Neuronal stem cell (in vitro differentiated cells): Measurements from ENCODE around the gene TMEM131L.
A peak's percentile ranks its signal among the peaks of the same experiment; 100 is the strongest.

ENCODE experiments used
- DNase-seq: peaks from one replicate; pipeline ENCODE4 v3.0.0-alpha.2; 2013; ENCODE audit warnings: low spot score
- H2AFZ ChIP-seq: one replicate; pipeline ENCODE4 v1.6.1; 2013; ENCODE audit warnings: mild to moderate bottlenecking, low read length, inconsistent platforms
- H2AK5ac ChIP-seq: 2 replicates; pipeline ENCODE4 v1.6.1; 2013; ENCODE audit warnings: low read depth, mild to moderate bottlenecking, inconsistent platforms, low read length, moderate library complexity, mixed read lengths
- H2BK120ac ChIP-seq: 2 replicates; pipeline ENCODE4 v1.6.1; 2013; ENCODE audit warnings: low read depth, mild to moderate bottlenecking, inconsistent platforms, low read length, moderate library complexity, mixed read lengths
- H2BK12ac ChIP-seq: one replicate; pipeline ENCODE4 v1.6.1; 2013; ENCODE audit warnings: low read length, inconsistent platforms
- H2BK15ac ChIP-seq: 2 replicates; pipeline ENCODE4 v1.6.1; 2013; ENCODE audit warnings: mild to moderate bottlenecking, low read length, inconsistent platforms, mixed read lengths
- H2BK5ac ChIP-seq: one replicate; pipeline ENCODE4 v1.6.1; 2013; ENCODE audit warnings: inconsistent platforms, mild to moderate bottlenecking, low read length, moderate library complexity
- H3K14ac ChIP-seq: one replicate; pipeline ENCODE4 v1.6.1; 2013; ENCODE audit warnings: low read length, inconsistent platforms
- H3K18ac ChIP-seq: 2 replicates; pipeline ENCODE4 v1.6.1; 2013; ENCODE audit warnings: low read length, inconsistent platforms
- H3K23ac ChIP-seq: 2 replicates; pipeline ENCODE4 v1.6.1; 2013; ENCODE audit warnings: low read depth, mild to moderate bottlenecking, mixed read lengths, low read length, inconsistent platforms; ENCODE audit not compliant: poor library complexity
- H3K27ac ChIP-seq: replicated peaks from 3 replicates; pipeline ENCODE4 v1.5.1; 2013; ENCODE audit warnings: low read length, inconsistent platforms
- H3K27me3 ChIP-seq, 3 experiments: 2 replicates each; pipeline ENCODE4 v1.6.1; 2013; ENCODE audit warnings: low read length in 3 of 3, mild to moderate bottlenecking in 2 of 3, inconsistent platforms in 1 of 3, low read depth in 1 of 3, mixed read lengths in 1 of 3, moderate library complexity in 1 of 3; ENCODE audit not compliant: control insufficient read depth in 3 of 3, insufficient read depth in 3 of 3
- H3K36me3 ChIP-seq, 2 donors: replicated peaks in 1 of 2; 2 replicates each; pipeline ENCODE4 v1.6.1; 2013; ENCODE audit warnings: low read length in 2 of 2; ENCODE audit not compliant: control insufficient read depth in 2 of 2, insufficient read depth in 2 of 2
- H3K4ac ChIP-seq: 2 replicates; pipeline ENCODE4 v1.6.1; 2013; ENCODE audit warnings: inconsistent platforms, mild to moderate bottlenecking, low read length, moderate library complexity
- H3K4me1 ChIP-seq, 2 donors: 1 replicate in 1 of 2; 2 replicates in 1 of 2; pipeline ENCODE4 v1.6.1; 2013; ENCODE audit warnings: low read length in 2 of 2, low read depth in 1 of 2; ENCODE audit not compliant: control insufficient read depth in 2 of 2, insufficient read depth in 1 of 2
- H3K4me2 ChIP-seq: one replicate; pipeline ENCODE4 v1.6.1; 2013; ENCODE audit warnings: mild to moderate bottlenecking, low read length, inconsistent platforms; ENCODE audit not compliant: insufficient read depth, poor library complexity, severe bottlenecking
- H3K4me3 ChIP-seq, 2 donors: 2 replicates each; pipeline ENCODE4 v1.5.1; 2013; ENCODE audit warnings: low read length in 2 of 2, mild to moderate bottlenecking in 2 of 2, inconsistent platforms in 1 of 2, moderate library complexity in 1 of 2
- H3K79me1 ChIP-seq: one replicate; pipeline ENCODE4 v1.6.1; 2013; ENCODE audit warnings: low read depth, mild to moderate bottlenecking, inconsistent platforms, low read length, moderate library complexity
- H3K9ac ChIP-seq: one replicate; pipeline ENCODE4 v1.6.1; 2013; ENCODE audit warnings: mild to moderate bottlenecking, low read depth, low read length, inconsistent platforms; ENCODE audit not compliant: poor library complexity
- H3K9me3 ChIP-seq, 2 donors: replicated peaks in 1 of 2; 2 replicates each; pipeline versions ENCODE3 to v1.6.1; 2013; ENCODE audit warnings: low read length in 2 of 2, mild to moderate bottlenecking in 2 of 2, inconsistent platforms in 1 of 2, low read depth in 1 of 2, mixed read lengths in 1 of 2, moderate library complexity in 1 of 2; ENCODE audit not compliant: control insufficient read depth in 2 of 2, insufficient read depth in 1 of 2
- H4K8ac ChIP-seq: one replicate; pipeline ENCODE4 v1.6.1; 2013; ENCODE audit warnings: low read depth, mild to moderate bottlenecking, inconsistent platforms, low read length, moderate library complexity
- H4K91ac ChIP-seq: one replicate; pipeline ENCODE4 v1.6.1; 2013; ENCODE audit warnings: low read length, low read depth, mild to moderate bottlenecking, inconsistent platforms; ENCODE audit not compliant: poor library complexity
- WGBS, 2 donors: extraction: QIAGEN DNeasy Blood & Tissue Kit; methylation state at CpG; one replicate each; pipeline ENCODE4 v1.1.7; 2013; ENCODE audit warnings: missing lambda C conversion rate in 2 of 2, mixed read lengths in 1 of 2; ENCODE audit not compliant: insufficient read length in 2 of 2, insufficient replicate concordance in 1 of 2; ENCODE audit errors: extremely low coverage in 2 of 2; 5-methylcytosine and 5-hydroxymethylcytosine counted together

Gene TMEM131L

GRCh38 chr4:153669838-153670237, 203.7 kb downstream of the TMEM131L start:
- Histone ChIP-seq H2AFZ (no peak overlapping the region), H3K9ac (no peak overlapping the region), H3K18ac (no peak overlapping the region), H2BK5ac (no peak overlapping the region), H3K79me1 (no peaks in the 10 kb centered on the region), H2BK15ac (no peak overlapping the region), H3K4me2 (no peak overlapping the region), H3K36me3 (no peaks in the 10 kb centered on the region), H3K4me3 (no peak overlapping the region), H4K91ac (no peak overlapping the region), H3K9me3 (peaks cover 0 to 3% of the 10 kb centered on the region in 2 donors), H3K14ac (no peak overlapping the region), H3K27ac (no peak overlapping the region), H4K8ac (no peak overlapping the region), H3K4me1 (no peaks in the 10 kb centered on the region), H2AK5ac (no peak overlapping the region), H2BK12ac (no peak overlapping the region), H3K4ac (no peak overlapping the region), H3K27me3 (peaks cover 0 to 5% (median 0%) of the 10 kb centered on the region in 3 experiments), H2BK120ac (no peak overlapping the region), H3K23ac (no peak overlapping the region)
- DNase-seq, result no peak
- WGBS, 2 donors, result no CpG with 5 or more reads among the region's 3 CpGs

DNA sequence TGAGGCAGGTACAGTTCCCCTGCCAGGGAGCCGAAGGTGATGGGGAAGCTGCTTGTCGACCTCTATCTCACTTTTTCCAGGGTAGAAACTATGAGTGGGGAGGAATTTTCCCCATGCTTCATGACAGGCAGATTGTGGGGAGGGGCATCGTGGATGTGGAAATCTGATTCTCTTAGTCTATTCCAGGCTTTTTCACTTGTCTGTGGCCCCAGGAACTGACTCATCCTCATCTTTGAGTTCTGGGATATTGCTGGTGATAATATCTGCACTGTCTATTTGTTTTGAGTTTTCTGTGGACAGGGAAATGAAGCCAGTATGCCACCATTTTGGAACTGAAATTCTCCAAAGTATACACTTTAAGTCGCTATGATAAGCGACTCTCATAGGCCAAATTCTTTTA, 210.3 kb downstream of the TMEM131L start:
- no peak for DNase-seq
- H3K27me3 ChIP-seq, result peaks cover 0 to 8% (median 3%) of the 10 kb centered on the region in 3 experiments
- H3K14ac ChIP-seq, result no peak overlapping the region
- no peaks in the 10 kb centered on the region for H3K4me1 ChIP-seq
- no peaks in the 10 kb centered on the region for H3K36me3 ChIP-seq
- no peak overlapping the region for H3K4me2 ChIP-seq
- no peak overlapping the region for H4K91ac ChIP-seq
- H3K79me1 ChIP-seq, result peaks cover 3% of the 10 kb centered on the region
- H3K9me3 ChIP-seq, result peaks cover 6 to 8% of the 10 kb centered on the region in 2 donors
- H2AFZ ChIP-seq, result no peak overlapping the region
- no peak overlapping the region for H3K27ac ChIP-seq
- H3K4me3 ChIP-seq, result no peak overlapping the region
- no peak overlapping the region for H2BK15ac ChIP-seq
- H3K9ac ChIP-seq, result no peak overlapping the region
- no peak overlapping the region for H3K23ac ChIP-seq
- H2BK12ac ChIP-seq, result no peak overlapping the region
- no CpG with 5 or more reads among the region's 5 CpGs for WGBS, 2 donors
- H2BK5ac ChIP-seq, result no peak overlapping the region
- H2AK5ac ChIP-seq, result no peak overlapping the region
- no peak overlapping the region for H4K8ac ChIP-seq
- H3K4ac ChIP-seq, result no peak overlapping the region
- no peak overlapping the region for H3K18ac ChIP-seq
- H2BK120ac ChIP-seq, result no peak overlapping the region

GRCh38 chr4:153676984-153677383, 210.8 kb downstream of the TMEM131L start:
- Histone ChIP-seq H3K18ac (no peak overlapping the region), H3K79me1 (peaks cover 3% of the 10 kb centered on the region), H3K36me3 (no peaks in the 10 kb centered on the region), H4K91ac (no peak overlapping the region), H3K14ac (no peak overlapping the region), H2BK5ac (no peak overlapping the region), H4K8ac (no peak overlapping the region), H3K27ac (no peak overlapping the region), H2AK5ac (no peak overlapping the region), H2BK12ac (no peak overlapping the region), H3K4me3 (no peak overlapping the region), H3K4ac (no peak overlapping the region), H3K9me3 (peaks cover 6 to 8% of the 10 kb centered on the region in 2 donors), H3K4me2 (no peak overlapping the region), H2BK120ac (no peak overlapping the region), H2AFZ (no peak overlapping the region), H3K23ac (no peak overlapping the region), H2BK15ac (no peak overlapping the region), H3K9ac (no peak overlapping the region), H3K4me1 (no peaks in the 10 kb centered on the region), H3K27me3 (peaks cover 0 to 13% (median 3%) of the 10 kb centered on the region in 3 experiments)
- no CpG with 5 or more reads among the region's 1 CpG for WGBS, 2 donors
- DNase-seq, result no peak

DNA sequence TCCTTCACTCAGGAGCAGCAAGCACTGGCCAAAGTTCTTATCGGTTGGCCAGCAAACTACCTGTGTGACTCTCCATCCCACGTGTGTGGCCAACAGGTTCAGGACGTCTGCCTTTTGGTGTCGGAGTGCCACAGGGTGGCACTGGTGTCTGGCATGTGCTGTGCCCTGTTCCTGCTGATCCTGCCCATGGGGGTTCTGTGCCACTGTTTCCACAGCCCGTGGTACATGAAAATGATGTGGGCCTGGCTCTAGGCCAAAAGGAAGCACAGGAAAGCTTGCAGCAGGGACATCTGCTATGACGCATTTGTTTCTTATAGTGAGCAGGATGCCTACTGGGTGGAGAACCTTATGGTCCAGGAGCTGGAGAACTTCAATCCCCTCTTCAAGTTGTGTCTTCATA, 213.3 kb downstream of the TMEM131L start:
- H2BK15ac ChIP-seq, result no peak overlapping the region
- H3K4me3 ChIP-seq, result no peak overlapping the region
- no peak overlapping the region for H3K4me2 ChIP-seq
- no peak overlapping the region for H3K4ac ChIP-seq
- peaks cover 5 to 10% of the 10 kb centered on the region in 2 donors for H3K9me3 ChIP-seq
- H3K4me1 ChIP-seq, result no peaks in the 10 kb centered on the region
- no peak overlapping the region for H4K91ac ChIP-seq
- no peak for DNase-seq
- no CpG with 5 or more reads among the region's 6 CpGs for WGBS, 2 donors
- peak overlapping the region; percentile 47 for H3K14ac ChIP-seq
- H3K79me1 ChIP-seq, result peaks cover 5% of the 10 kb centered on the region
- no peak overlapping the region for H3K27ac ChIP-seq
- no peak overlapping the region for H3K18ac ChIP-seq
- H2AFZ ChIP-seq, result no peak overlapping the region
- no peak overlapping the region for H4K8ac ChIP-seq
- H2BK120ac ChIP-seq, result no peak overlapping the region
- no peaks in the 10 kb centered on the region for H3K36me3 ChIP-seq
- no peak overlapping the region for H2BK12ac ChIP-seq
- H3K27me3 ChIP-seq, result peaks cover 4 to 38% (median 16%) of the 10 kb centered on the region in 3 experiments
- H3K23ac ChIP-seq, result no peak overlapping the region
- H3K9ac ChIP-seq, result no peak overlapping the region
- H2BK5ac ChIP-seq, result no peak overlapping the region
- H2AK5ac ChIP-seq, result no peak overlapping the region
